Measurements from ENCODE around the gene OR52K1. TPM values are rescaled to one million over a fixed set of nuclear protein-coding genes. Genes with fewer than 3 reads are reported as not detected.

The OR52K1 gene
- total RNA-seq, 1 donor: not detected

- no peaks in the 10 kb centered on the region for H3K4me1 ChIP-seq (ENCODE audit: insufficient read depth, low read length)
- no peaks in the 10 kb centered on the region for H3K9me3 ChIP-seq (ENCODE audit: low read depth, low read length)
- no peaks in the 10 kb centered on the region for H4K20me1 ChIP-seq (ENCODE audit: insufficient read depth, low read length)
- no peak for TF ChIP-seq CTCF (IDR thresholded peaks at IDR 0.05; ENCODE audit: extremely low read depth, low read depth, low read length)
- H2AFZ ChIP-seq (ENCODE audit: low read length): no peak overlapping the region
- DNase-seq (ENCODE audit: insufficient read length, low spot score, missing footprints): peak; percentile 32
- H3K4me2 ChIP-seq (ENCODE audit: insufficient read depth, low read length): no peak overlapping the region
- H3K36me3 ChIP-seq (ENCODE audit: insufficient read depth, low read length): no peaks in the 10 kb centered on the region
- H3K27me3 ChIP-seq (ENCODE audit: insufficient read depth, low read length): peaks cover 18% of the 10 kb centered on the region
- H3K79me2 ChIP-seq (ENCODE audit: insufficient read depth, low read length): no peaks in the 10 kb centered on the region
- H3K27ac ChIP-seq (ENCODE audit: low read depth, low read length): no peak overlapping the region
- no peak overlapping the region for H3K4me3 ChIP-seq (ENCODE audit: insufficient read depth, low read length)
Measured at GRCh38 chr11:4491878-4492606, 9.6 kb downstream of the OR52K1 start.

GRCh38 chr11:4493480-4493818 lies 11.0 kb downstream of the OR52K1 start:
- H3K27ac ChIP-seq (ENCODE audit: low read depth, low read length): no peak overlapping the region
- no peaks in the 10 kb centered on the region for H3K79me2 ChIP-seq (ENCODE audit: insufficient read depth, low read length)
- no peaks in the 10 kb centered on the region for H3K9me3 ChIP-seq (ENCODE audit: low read depth, low read length)
- no peak overlapping the region for H3K4me2 ChIP-seq (ENCODE audit: insufficient read depth, low read length)
- no peak overlapping the region for H3K4me3 ChIP-seq (ENCODE audit: insufficient read depth, low read length)
- no peak for TF ChIP-seq CTCF (IDR thresholded peaks at IDR 0.05; ENCODE audit: extremely low read depth, low read depth, low read length)
- DNase-seq (ENCODE audit: insufficient read length, low spot score, missing footprints): no peak
- peaks cover 18% of the 10 kb centered on the region for H3K27me3 ChIP-seq (ENCODE audit: insufficient read depth, low read length)
- H3K36me3 ChIP-seq (ENCODE audit: insufficient read depth, low read length): no peaks in the 10 kb centered on the region
- H2AFZ ChIP-seq (ENCODE audit: low read length): no peak overlapping the region
- H4K20me1 ChIP-seq (ENCODE audit: insufficient read depth, low read length): no peaks in the 10 kb centered on the region
- no peaks in the 10 kb centered on the region for H3K4me1 ChIP-seq (ENCODE audit: insufficient read depth, low read length)

GRCh38 chr11:4495487-4495886 lies 13.0 kb downstream of the OR52K1 start:
- DNase-seq (ENCODE audit: insufficient read length, low spot score, missing footprints): no peak
- no peak overlapping the region for H2AFZ ChIP-seq (ENCODE audit: low read length)

GRCh38 chr11:4495986-4496385 lies 13.5 kb downstream of the OR52K1 start:
- Histone ChIP-seq H3K79me2 (ENCODE audit: insufficient read depth, low read length) (no peaks in the 10 kb centered on the region), H3K9me3 (ENCODE audit: low read depth, low read length) (no peaks in the 10 kb centered on the region), H3K4me2 (ENCODE audit: insufficient read depth, low read length) (no peak overlapping the region), H3K36me3 (ENCODE audit: insufficient read depth, low read length) (no peaks in the 10 kb centered on the region), H3K27ac (ENCODE audit: low read depth, low read length) (no peak overlapping the region), H3K4me3 (ENCODE audit: insufficient read depth, low read length) (no peak overlapping the region), H2AFZ (ENCODE audit: low read length) (no peak overlapping the region), H3K4me1 (ENCODE audit: insufficient read depth, low read length) (no peaks in the 10 kb centered on the region), H3K27me3 (ENCODE audit: insufficient read depth, low read length) (peaks cover 18% of the 10 kb centered on the region), H4K20me1 (ENCODE audit: insufficient read depth, low read length) (no peaks in the 10 kb centered on the region)
- no peak for TF ChIP-seq CTCF (IDR thresholded peaks at IDR 0.05; ENCODE audit: extremely low read depth, low read depth, low read length)
- no peak for DNase-seq (ENCODE audit: insufficient read length, low spot score, missing footprints)

More at GRCh38 chr11:4495487-4495886, 13.0 kb downstream of the OR52K1 start:
- no peak overlapping the region for H3K4me3 ChIP-seq (ENCODE audit: insufficient read depth, low read length)
- TF ChIP-seq CTCF (IDR thresholded peaks at IDR 0.05; ENCODE audit: extremely low read depth, low read depth, low read length): no peak
- H3K4me2 ChIP-seq (ENCODE audit: insufficient read depth, low read length): no peak overlapping the region
- no peaks in the 10 kb centered on the region for H3K79me2 ChIP-seq (ENCODE audit: insufficient read depth, low read length)
- no peaks in the 10 kb centered on the region for H3K9me3 ChIP-seq (ENCODE audit: low read depth, low read length)
- H3K36me3 ChIP-seq (ENCODE audit: insufficient read depth, low read length): no peaks in the 10 kb centered on the region
- H3K4me1 ChIP-seq (ENCODE audit: insufficient read depth, low read length): no peaks in the 10 kb centered on the region
- peaks cover 18% of the 10 kb centered on the region for H3K27me3 ChIP-seq (ENCODE audit: insufficient read depth, low read length)
- no peak overlapping the region for H3K27ac ChIP-seq (ENCODE audit: low read depth, low read length)
- H4K20me1 ChIP-seq (ENCODE audit: insufficient read depth, low read length): no peaks in the 10 kb centered on the region
